NCI-H187 (cell line): ENCODE results near the gene PRCP.
"Not testable (repeated sequence)": the region's sequence is repeated elsewhere in the genome, so short reads cannot be mapped to it uniquely, and the experiment has no call there.

Source experiments
- DNase-seq, 2 experiments: peaks; one replicate each; lab custom pipeline; 2025; lab: John Stamatoyannopoulos, UW

PRCP gene

GRCh38 chr11:82871646-82872045 lies 28.6 kb downstream of the PRCP start:
- DNase-seq, result no peak

GRCh38 chr11:82869657-82870056 lies 30.6 kb downstream of the PRCP start:
- DNase-seq, result no peak

- DNase-seq, result peak; percentile 26 to 42
Measured at GRCh38 chr11:82867495-82868082, 32.6 kb downstream of the PRCP start.

- no peak for DNase-seq
Measured at GRCh38 chr11:82865841-82866240, 34.4 kb downstream of the PRCP start.

GRCh38 chr11:82864268-82864667 lies 36.0 kb downstream of the PRCP start:
- DNase-seq, result no peak

- no peak for DNase-seq
Measured at GRCh38 chr11:82863209-82863608, 37.0 kb downstream of the PRCP start.

GRCh38 chr11:82862379-82862778 lies 37.9 kb downstream of the PRCP start:
- DNase-seq, result no peak

GRCh38 chr11:82859750-82860149 lies 40.5 kb downstream of the PRCP start:
- no peak for DNase-seq

GRCh38 chr11:82858556-82859091 lies 41.6 kb downstream of the PRCP start:
- DNase-seq, result no peak

GRCh38 chr11:82858133-82858532 lies 42.1 kb downstream of the PRCP start:
- DNase-seq, result no peak

GRCh38 chr11:82857145-82857544 lies 43.1 kb downstream of the PRCP start:
- DNase-seq, result no peak

GRCh38 chr11:82855616-82856015 lies 44.6 kb downstream of the PRCP start:
- no peak for DNase-seq

GRCh38 chr11:82854916-82855315 lies 45.3 kb downstream of the PRCP start:
- DNase-seq, result not testable (repeated sequence)

GRCh38 chr11:82854242-82854641 lies 46.0 kb downstream of the PRCP start:
- DNase-seq, result no peak

GRCh38 chr11:82848829-82849228 lies 51.4 kb downstream of the PRCP start:
- no peak for DNase-seq

- no peak for DNase-seq
Measured at GRCh38 chr11:82845356-82846353, 54.6 kb downstream of the PRCP start.

- DNase-seq, result no peak
Measured at GRCh38 chr11:82843057-82843795, 57.0 kb downstream of the PRCP start.

GRCh38 chr11:82842019-82842418 lies 58.2 kb downstream of the PRCP start:
- DNase-seq, result no peak

- DNase-seq, result no peak
Measured at GRCh38 chr11:82837650-82838049, 62.6 kb downstream of the PRCP start.

- DNase-seq, result no peak
Measured at GRCh38 chr11:82832983-82833382, 67.2 kb downstream of the PRCP start.

- DNase-seq, result no peak
Measured at GRCh38 chr11:82831364-82831763, 68.9 kb downstream of the PRCP start.

GRCh38 chr11:82830746-82831145 lies 69.5 kb downstream of the PRCP start:
- no peak for DNase-seq
